HUES64 (cell line): ENCODE measurements around the gene CCDC24.

ENCODE experiments used
- H3K27ac ChIP-seq: 2 replicates; pipeline ENCODE4 v1.7.0; 2013; ENCODE audit warnings: low read depth, low read length, inconsistent platforms
- H3K27me3 ChIP-seq: 2 replicates; pipeline ENCODE4 v1.6.1; 2013; ENCODE audit warnings: mild to moderate bottlenecking, low read length; ENCODE audit not compliant: insufficient read depth
- H3K36me3 ChIP-seq: 2 replicates; pipeline ENCODE4 v1.6.1; 2013; ENCODE audit warnings: mild to moderate bottlenecking, low read length; ENCODE audit not compliant: insufficient read depth
- H3K4me1 ChIP-seq: 2 replicates; pipeline ENCODE4 v1.6.1; 2013; ENCODE audit warnings: mild to moderate bottlenecking, low read length, moderate library complexity; ENCODE audit not compliant: insufficient read depth
- H3K4me3 ChIP-seq: 2 replicates; pipeline ENCODE4 v1.5.1; 2013; ENCODE audit warnings: mild to moderate bottlenecking, low read length, moderate library complexity
- H3K9ac ChIP-seq: 2 replicates; pipeline ENCODE4 v1.6.1; 2013; ENCODE audit warnings: mild to moderate bottlenecking, low read depth, low read length
- H3K9me3 ChIP-seq: 2 replicates; pipeline ENCODE4 v1.6.1; 2013; ENCODE audit warnings: low read depth, low read length; ENCODE audit not compliant: insufficient read depth
- whole genome bisulfite sequencing: fragments of 150-250, 120-280 bp; methylation state at CpG from one replicate; pipeline ENCODE4 v1.1.7; 2013; ENCODE audit warnings: missing lambda C conversion rate; 5-methylcytosine and 5-hydroxymethylcytosine counted together

CCDC24 gene

GRCh38 chr1:43993206-43993914 lies 2.0 kb downstream of the CCDC24 start:
- no peaks in the 10 kb centered on the region for H3K36me3 ChIP-seq
- H3K9me3 ChIP-seq = no peaks in the 10 kb centered on the region
- WGBS = 93% methylated on average over 8 of the region's 9 CpGs
- H3K27ac ChIP-seq = no peak overlapping the region
- no peaks in the 10 kb centered on the region for H3K27me3 ChIP-seq
- no peak overlapping the region for H3K9ac ChIP-seq
- H3K4me1 ChIP-seq = 0 out of 2 replicates have a peak, but pooled peaks cover 5% of the 10 kb centered on the region
- H3K4me3 ChIP-seq = no peak overlapping the region

- Histone ChIP-seq H3K4me1 (0 out of 2 replicates have a peak, but pooled peaks cover 5% of the 10 kb centered on the region), H3K27me3 (no peaks in the 10 kb centered on the region), H3K36me3 (no peaks in the 10 kb centered on the region), H3K9ac (no peak overlapping the region), H3K27ac (no peak overlapping the region), H3K9me3 (no peaks in the 10 kb centered on the region), H3K4me3 (no peak overlapping the region)
- 93% methylated on average over 5 of the region's 7 CpGs for WGBS
Measured at GRCh38 chr1:43994071-43994470, 2.7 kb downstream of the CCDC24 start.

GRCh38 chr1:43994794-43995790 lies 3.7 kb downstream of the CCDC24 start:
- Histone ChIP-seq H3K9me3 (no peaks in the 10 kb centered on the region), H3K36me3 (peaks cover 7% of the 10 kb centered on the region; the same call in 1 of the 2 replicates), H3K4me3 (no peak overlapping the region), H3K27me3 (no peaks in the 10 kb centered on the region), H3K27ac (no peak overlapping the region), H3K9ac (no peak overlapping the region), H3K4me1 (0 out of 2 replicates have a peak, but pooled peaks cover 5% of the 10 kb centered on the region)
- WGBS = 79% methylated on average over 15 of the region's 15 CpGs

GRCh38 chr1:43995984-43996732 lies 4.8 kb downstream of the CCDC24 start:
- Histone ChIP-seq H3K9ac (no peak overlapping the region), H3K27ac (no peak overlapping the region), H3K27me3 (no peaks in the 10 kb centered on the region), H3K9me3 (no peaks in the 10 kb centered on the region), H3K4me3 (no peak overlapping the region), H3K4me1 (0 out of 2 replicates have a peak, but pooled peaks cover 5% of the 10 kb centered on the region), H3K36me3 (peaks cover 9% of the 10 kb centered on the region)
- WGBS = 93% methylated on average over 21 of the region's 21 CpGs

GRCh38 chr1:43996733-43997115 lies 5.3 kb downstream of the CCDC24 start:
- no peak overlapping the region for H3K9ac ChIP-seq
- H3K36me3 ChIP-seq = peaks cover 15% of the 10 kb centered on the region
- H3K27ac ChIP-seq = no peak overlapping the region
- H3K4me3 ChIP-seq = no peak overlapping the region
- 0 out of 2 replicates have a peak, but pooled peaks cover 5% of the 10 kb centered on the region for H3K4me1 ChIP-seq
- no peaks in the 10 kb centered on the region for H3K9me3 ChIP-seq
- no peaks in the 10 kb centered on the region for H3K27me3 ChIP-seq
- WGBS = 91% methylated on average over 6 of the region's 6 CpGs

- 88% methylated on average over 22 of the region's 22 CpGs for WGBS
- no peak overlapping the region for H3K27ac ChIP-seq
- H3K9ac ChIP-seq = no peak overlapping the region; the same call in 1 of the 2 replicates
- H3K9me3 ChIP-seq = no peaks in the 10 kb centered on the region
- H3K4me3 ChIP-seq = no peak overlapping the region
- H3K27me3 ChIP-seq = no peaks in the 10 kb centered on the region
- H3K36me3 ChIP-seq = peaks cover 15% of the 10 kb centered on the region
- 0 out of 2 replicates have a peak, but pooled peaks cover 2% of the 10 kb centered on the region for H3K4me1 ChIP-seq
Measured at GRCh38 chr1:43997295-43997999, 6.0 kb downstream of the CCDC24 start.

GRCh38 chr1:43998000-43998378 lies 6.6 kb downstream of the CCDC24 start:
- H3K27me3 ChIP-seq = no peaks in the 10 kb centered on the region
- peaks cover 15% of the 10 kb centered on the region for H3K36me3 ChIP-seq
- H3K27ac ChIP-seq = no peak overlapping the region
- H3K9me3 ChIP-seq = no peaks in the 10 kb centered on the region
- no peak overlapping the region for H3K4me3 ChIP-seq
- H3K9ac ChIP-seq = no peak overlapping the region
- WGBS = 93% methylated on average over 11 of the region's 11 CpGs
- H3K4me1 ChIP-seq = no peaks in the 10 kb centered on the region

GRCh38 chr1:43999455-43999854 lies 8.1 kb downstream of the CCDC24 start:
- Histone ChIP-seq H3K27ac (no peak overlapping the region), H3K36me3 (peaks cover 15% of the 10 kb centered on the region), H3K9me3 (no peaks in the 10 kb centered on the region), H3K27me3 (no peaks in the 10 kb centered on the region), H3K4me3 (no peak overlapping the region), H3K9ac (no peak overlapping the region), H3K4me1 (no peaks in the 10 kb centered on the region)
- 93% methylated on average over 8 of the region's 8 CpGs for WGBS

GRCh38 chr1:44000122-44000665 lies 8.8 kb downstream of the CCDC24 start:
- H3K9ac ChIP-seq = no peak overlapping the region

GRCh38 chr1:44002165-44002564 lies 10.8 kb downstream of the CCDC24 start:
- H3K27me3 ChIP-seq = no peaks in the 10 kb centered on the region
- H3K4me1 ChIP-seq = no peaks in the 10 kb centered on the region
- WGBS = 88% methylated on average over 8 of the region's 8 CpGs
- H3K4me3 ChIP-seq = no peak overlapping the region
- no peaks in the 10 kb centered on the region for H3K9me3 ChIP-seq
- peaks cover 21% of the 10 kb centered on the region for H3K36me3 ChIP-seq
- H3K27ac ChIP-seq = no peak overlapping the region
- H3K9ac ChIP-seq = no peak overlapping the region

More at GRCh38 chr1:44000122-44000665, 8.8 kb downstream of the CCDC24 start:
- Histone ChIP-seq H3K27me3 (no peaks in the 10 kb centered on the region), H3K9me3 (no peaks in the 10 kb centered on the region), H3K27ac (no peak overlapping the region), H3K36me3 (peaks cover 18% of the 10 kb centered on the region), H3K4me3 (no peak overlapping the region), H3K4me1 (no peaks in the 10 kb centered on the region)
- WGBS = 85% methylated on average over 8 of the region's 8 CpGs
